Psoas muscle (tissue), 8 donors: ENCODE results near the gene CYP4F22. TPM values are rescaled to one million over a fixed set of nuclear protein-coding genes. Genes with fewer than 3 reads are reported as not detected.

Source experiments
- ATAC-seq, 4 donors: fragments of 200-7000 bp; cut with Tn5 transposase; one replicate each; pipeline ENCODE4 v1.9.1; 2020; ENCODE audit warnings: moderate library complexity in 3 of 4, mild to moderate bottlenecking in 2 of 4
- DNase-seq, 2 donors: peaks; one replicate each; pipeline ENCODE4 v3.0.0-alpha.2; 2020
- H3K27ac ChIP-seq: fragments of 200-600 bp; one replicate; pipeline ENCODE4 v1.8.0; 2022
- H3K27me3 ChIP-seq, 3 donors: fragments of 200-600 bp in 1 of 3; one replicate each; pipeline versions ENCODE4 v1.6.1 to v1.8.0; 2013 to 2022; ENCODE audit warnings: low read length in 2 of 3, mild to moderate bottlenecking in 2 of 3, moderate library complexity in 1 of 3; ENCODE audit not compliant: insufficient read depth in 3 of 3
- H3K36me3 ChIP-seq, 2 donors: fragments of 200-600 bp in 1 of 2; one replicate each; pipeline versions ENCODE4 v1.6.1 to v1.8.0; 2013 to 2022; ENCODE audit warnings: low read depth in 1 of 2, mild to moderate bottlenecking in 1 of 2, moderate library complexity in 1 of 2; ENCODE audit not compliant: insufficient read depth in 1 of 2
- H3K4me1 ChIP-seq: fragments of 200-600 bp; one replicate; pipeline ENCODE4 v1.8.0; 2022
- H3K4me3 ChIP-seq: fragments of 200-600 bp; one replicate; pipeline ENCODE4 v1.8.0; 2022; ENCODE audit warnings: mild to moderate bottlenecking
- H3K9me3 ChIP-seq: fragments of 200-600 bp; one replicate; pipeline ENCODE4 v1.8.0; 2022
- CTCF ChIP-seq: fragments of 200-600 bp; IDR thresholded peaks from one replicate; pipeline ENCODE4 v1.8.0; 2022; ENCODE audit warnings: antibody characterized with exemption
- WGBS, 3 donors: extraction: QIAGEN DNeasy Blood & Tissue Kit; methylation state at CpG; one replicate each; pipeline versions ENCODE4 v1.1.6 to v1.1.7; 2013; 5-methylcytosine and 5-hydroxymethylcytosine counted together
- intact Hi-C, 2 donors: fragments of 100-400 bp; cut with DNase I; formaldehyde crosslinking; loops; one replicate each; pipeline versions ENCODE4 v1.11.0 to v1.14.2; 2022
- polyA plus RNA-seq, 3 donors: library from polyadenylated mRNA; stranded (reverse); fragments of 200-250 nt; gene quantifications; one replicate each; pipeline ENCODE4 v1.2.3, GENCODE V29; 2013
- total RNA-seq, 4 donors: library from RNA; stranded (reverse); fragmentation: NEBNext Ultra II Directional in 2 of 4; extraction: Animal tissue kit (Norgen Biotek cat#: 25700) in 2 of 4; gene quantifications; one replicate each; pipeline versions ENCODE4 v1.2.1 to v1.2.4, GENCODE V29; 2021 to 2023
- donor health status: healthy with polysubstance abuse.
- donor health status: DM: no; HTN: no; CAD: no; lungs with moderate emphysema.
- donor health status: Bipolar disorder and iron deficiency.
- donor health status: healthy.
- donor health status: DM: yes; HTN: yes; CAD: no.
- donor health status: DM: no; HTN: no; CAD: no.
- donor health status: DM: no; HTN: no; CAD: no.
- donor health status: DM: yes; HTN: yes; CAD: no.

Gene CYP4F22
- total and polyA plus RNA-seq, 7 donors = 0.04 to 0.30 (median 0.23) TPM; not detected in 3

GRCh38 chr19:15595069-15595468, 86.7 kb downstream of the CYP4F22 start:
- no peak for DNase-seq
- H3K27me3 ChIP-seq = no peaks in the 10 kb centered on the region
- 47 to 59% (median 51%) methylated on average over 6 of the region's 6 CpGs for WGBS, 3 donors
- no peak overlapping the region for H3K4me3 ChIP-seq
- no peaks in the 10 kb centered on the region for H3K36me3 ChIP-seq
- intact Hi-C loops = no loop called here
- TF ChIP-seq CTCF = no peak
- no peak overlapping the region for H3K27ac ChIP-seq
- H3K4me1 ChIP-seq = no peaks in the 10 kb centered on the region
- ATAC-seq = no peak
- no peaks in the 10 kb centered on the region for H3K9me3 ChIP-seq

Other genes starting within 250 kb of the CYP4F22 start
- 100 to 1,000 TPM in 2 of 4 donors, 10 to 100 TPM in 2; 65.3 to 120 (median 101) TPM for gene BRD4, start 176.0 kb upstream of the CYP4F22 start, total RNA-seq
- 100 to 1,000 TPM in 1 of 3 donors, 10 to 100 TPM in 2; 42.6 to 107 (median 45.6) TPM for gene BRD4, start 176.0 kb upstream of the CYP4F22 start, polyA plus RNA-seq
- 10 to 100 TPM; 18.9 to 42.8 (median 27.8) TPM for gene AKAP8, start 128.7 kb upstream of the CYP4F22 start, total RNA-seq
- gene AKAP8, start 128.7 kb upstream of the CYP4F22 start, polyA plus RNA-seq = 10 to 100 TPM; 15.9 to 22.1 (median 18.2) TPM
- gene AKAP8L, start 89.5 kb upstream of the CYP4F22 start, total RNA-seq = 10 to 100 TPM; 37.3 to 66.2 (median 54.3) TPM
- 10 to 100 TPM; 34.6 to 72.9 (median 46.7) TPM for gene AKAP8L, start 89.5 kb upstream of the CYP4F22 start, polyA plus RNA-seq
- 10 to 100 TPM; 16.6 to 39.1 (median 25.8) TPM for gene WIZ, start 58.6 kb upstream of the CYP4F22 start, total RNA-seq
- 10 to 100 TPM; 16.6 to 22.9 (median 20.7) TPM for gene WIZ, start 58.6 kb upstream of the CYP4F22 start, polyA plus RNA-seq
- gene RASAL3, start 44.0 kb upstream of the CYP4F22 start, total RNA-seq = 1 to 10 TPM in 2 of 4 donors, under 1 TPM in 2; 0.47 to 2.0 (median 1.0) TPM
- gene RASAL3, start 44.0 kb upstream of the CYP4F22 start, polyA plus RNA-seq = under 1 TPM; 0.21 to 0.47 (median 0.34) TPM
- not detected for gene PGLYRP2, start 29.0 kb upstream of the CYP4F22 start, total RNA-seq
- not detected for gene PGLYRP2, start 29.0 kb upstream of the CYP4F22 start, polyA plus RNA-seq
- gene CYP4F8, start 106.7 kb downstream of the CYP4F22 start, total RNA-seq = not detected
- gene CYP4F8, start 106.7 kb downstream of the CYP4F22 start, polyA plus RNA-seq = not detected
- under 1 TPM; 0.04 to 0.43 (median 0.21) TPM for gene CYP4F3, start 132.4 kb downstream of the CYP4F22 start, total RNA-seq
- gene CYP4F3, start 132.4 kb downstream of the CYP4F22 start, polyA plus RNA-seq = under 1 TPM in 2 of 3 donors, not detected in 1; 0.01 to 0.03 TPM
- gene CYP4F12, start 164.6 kb downstream of the CYP4F22 start, total RNA-seq = 1 to 10 TPM in 2 of 4 donors, not detected in 2; 1.2 to 1.7 TPM
- gene CYP4F12, start 164.6 kb downstream of the CYP4F22 start, polyA plus RNA-seq = 1 to 10 TPM in 2 of 3 donors, under 1 TPM in 1; 0.36 to 2.4 (median 1.3) TPM
- gene OR10H2, start 219.5 kb downstream of the CYP4F22 start, total RNA-seq = not detected
- gene OR10H2, start 219.5 kb downstream of the CYP4F22 start, polyA plus RNA-seq = not detected
- gene OR10H3, start 229.5 kb downstream of the CYP4F22 start, total RNA-seq = not detected
- not detected for gene OR10H3, start 229.5 kb downstream of the CYP4F22 start, polyA plus RNA-seq